ENCODE data around the gene SPEF2.
A peak's percentile ranks its signal among the peaks of the same experiment; 100 is the strongest.

SPEF2 gene

DNA sequence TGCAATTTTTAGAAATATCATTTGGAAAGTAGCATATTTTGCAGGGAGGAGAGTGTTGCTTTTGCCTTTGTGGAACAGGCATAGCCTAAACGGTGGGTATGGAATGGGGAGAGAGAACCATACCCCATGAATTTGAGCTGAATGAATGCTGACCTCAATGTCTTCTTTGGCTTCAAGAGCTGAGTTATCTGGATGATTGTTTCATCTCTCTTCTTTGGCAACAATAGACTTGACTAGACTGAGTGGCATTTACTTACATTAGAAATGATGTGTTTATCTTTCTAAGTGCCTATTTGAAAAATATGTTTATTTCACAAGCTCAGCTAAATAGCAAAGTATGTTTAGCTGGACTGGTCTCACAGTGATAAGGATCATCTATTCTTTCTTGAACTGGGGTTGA lies 42.8 kb downstream of the SPEF2 start:
- H3K4me3 ChIP-seq (ENCODE audit: low read depth, low read length) = no peak overlapping the region
- CTCF ChIA-PET = interaction anchor here (0.8 to 1.7 kb wide), 3 partner anchors 9 to 264 kb away, joined by 4 to 6 read pairs (median 4); no protein-coding TSS in a partner anchor
- no peak for TF ChIP-seq ZNF138 (tag by site-specific recombination; IDR thresholded peaks at IDR 0.05; ENCODE audit: borderline replicate concordance)
- TF ChIP-seq ZNF426 (tag by site-specific recombination; IDR thresholded peaks at IDR 0.05) = no peak
- TF ChIP-seq, protein P1, sequence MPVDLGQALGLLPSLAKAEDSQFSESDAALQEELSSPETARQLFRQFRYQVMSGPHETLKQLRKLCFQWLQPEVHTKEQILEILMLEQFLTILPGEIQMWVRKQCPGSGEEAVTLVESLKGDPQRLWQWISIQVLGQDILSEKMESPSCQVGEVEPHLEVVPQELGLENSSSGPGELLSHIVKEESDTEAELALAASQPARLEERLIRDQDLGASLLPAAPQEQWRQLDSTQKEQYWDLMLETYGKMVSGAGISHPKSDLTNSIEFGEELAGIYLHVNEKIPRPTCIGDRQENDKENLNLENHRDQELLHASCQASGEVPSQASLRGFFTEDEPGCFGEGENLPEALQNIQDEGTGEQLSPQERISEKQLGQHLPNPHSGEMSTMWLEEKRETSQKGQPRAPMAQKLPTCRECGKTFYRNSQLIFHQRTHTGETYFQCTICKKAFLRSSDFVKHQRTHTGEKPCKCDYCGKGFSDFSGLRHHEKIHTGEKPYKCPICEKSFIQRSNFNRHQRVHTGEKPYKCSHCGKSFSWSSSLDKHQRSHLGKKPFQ (tag by site-specific recombination; IDR thresholded peaks at IDR 0.05) = no peak
- no peak for TF ChIP-seq ZNF560 (tag by site-specific recombination; IDR thresholded peaks at IDR 0.05; ENCODE audit: borderline replicate concordance)
- no peak for TF ChIP-seq ZBTB44 (tag by site-specific recombination; IDR thresholded peaks at IDR 0.05)
- no peak for TF ChIP-seq ZEB2 (tag by site-specific recombination; IDR thresholded peaks at IDR 0.05)
- TF ChIP-seq, protein P2, sequence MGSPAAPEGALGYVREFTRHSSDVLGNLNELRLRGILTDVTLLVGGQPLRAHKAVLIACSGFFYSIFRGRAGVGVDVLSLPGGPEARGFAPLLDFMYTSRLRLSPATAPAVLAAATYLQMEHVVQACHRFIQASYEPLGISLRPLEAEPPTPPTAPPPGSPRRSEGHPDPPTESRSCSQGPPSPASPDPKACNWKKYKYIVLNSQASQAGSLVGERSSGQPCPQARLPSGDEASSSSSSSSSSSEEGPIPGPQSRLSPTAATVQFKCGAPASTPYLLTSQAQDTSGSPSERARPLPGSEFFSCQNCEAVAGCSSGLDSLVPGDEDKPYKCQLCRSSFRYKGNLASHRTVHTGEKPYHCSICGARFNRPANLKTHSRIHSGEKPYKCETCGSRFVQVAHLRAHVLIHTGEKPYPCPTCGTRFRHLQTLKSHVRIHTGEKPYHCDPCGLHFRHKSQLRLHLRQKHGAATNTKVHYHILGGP (tag by site-specific recombination; IDR thresholded peaks at IDR 0.05) = no peak
- TF ChIP-seq YY1 (tag by site-specific recombination; IDR thresholded peaks at IDR 0.05) = no peak
- no peak for TF ChIP-seq ZNF248 (tag by site-specific recombination; IDR thresholded peaks at IDR 0.05)
- no peak for TF ChIP-seq ZNF449 (tag by site-specific recombination; IDR thresholded peaks at IDR 0.05)
- H3K4me1 ChIP-seq (ENCODE audit: control insufficient read depth, insufficient read depth, low read length) = no peaks in the 10 kb centered on the region
- H3K27ac ChIP-seq (ENCODE audit: extremely low read depth, low read depth, low read length) = no peak overlapping the region
- POLR2A ChIA-PET = no interaction called here
- no peaks in the 10 kb centered on the region; the same call in 1 of the 2 replicates for H3K9me3 ChIP-seq (ENCODE audit: control insufficient read depth, insufficient read depth, low read depth, low read length)
- H3K36me3 ChIP-seq (ENCODE audit: control insufficient read depth in 2 of 2, insufficient read depth in 1 of 2, low read length in 2 of 2) = no peaks in the 10 kb centered on the region

- Histone ChIP-seq H3K4me3 (ENCODE audit: low read depth, low read length) (no peak overlapping the region), H3K36me3 (ENCODE audit: control insufficient read depth in 2 of 2, insufficient read depth in 1 of 2, low read length in 2 of 2) (no peaks in the 10 kb centered on the region), H3K27ac (ENCODE audit: extremely low read depth, low read depth, low read length) (no peak overlapping the region), H3K9me3 (ENCODE audit: control insufficient read depth, insufficient read depth, low read depth, low read length) (no peaks in the 10 kb centered on the region; the same call in 1 of the 2 replicates), H3K4me1 (ENCODE audit: control insufficient read depth, insufficient read depth, low read length) (no peaks in the 10 kb centered on the region)
- TF ChIP-seq PRDM1 (tag by site-specific recombination; IDR thresholded peaks at IDR 0.05) (peak; percentile 76), ZNF596 (tag by site-specific recombination; IDR thresholded peaks at IDR 0.05) (peak; percentile 72; the same call in 1 of the 2 replicates), ZBTB44 (tag by site-specific recombination; IDR thresholded peaks at IDR 0.05) (no peak), ZNF623 (tag by site-specific recombination; IDR thresholded peaks at IDR 0.05) (no peak)
- TF ChIP-seq, protein P3, sequence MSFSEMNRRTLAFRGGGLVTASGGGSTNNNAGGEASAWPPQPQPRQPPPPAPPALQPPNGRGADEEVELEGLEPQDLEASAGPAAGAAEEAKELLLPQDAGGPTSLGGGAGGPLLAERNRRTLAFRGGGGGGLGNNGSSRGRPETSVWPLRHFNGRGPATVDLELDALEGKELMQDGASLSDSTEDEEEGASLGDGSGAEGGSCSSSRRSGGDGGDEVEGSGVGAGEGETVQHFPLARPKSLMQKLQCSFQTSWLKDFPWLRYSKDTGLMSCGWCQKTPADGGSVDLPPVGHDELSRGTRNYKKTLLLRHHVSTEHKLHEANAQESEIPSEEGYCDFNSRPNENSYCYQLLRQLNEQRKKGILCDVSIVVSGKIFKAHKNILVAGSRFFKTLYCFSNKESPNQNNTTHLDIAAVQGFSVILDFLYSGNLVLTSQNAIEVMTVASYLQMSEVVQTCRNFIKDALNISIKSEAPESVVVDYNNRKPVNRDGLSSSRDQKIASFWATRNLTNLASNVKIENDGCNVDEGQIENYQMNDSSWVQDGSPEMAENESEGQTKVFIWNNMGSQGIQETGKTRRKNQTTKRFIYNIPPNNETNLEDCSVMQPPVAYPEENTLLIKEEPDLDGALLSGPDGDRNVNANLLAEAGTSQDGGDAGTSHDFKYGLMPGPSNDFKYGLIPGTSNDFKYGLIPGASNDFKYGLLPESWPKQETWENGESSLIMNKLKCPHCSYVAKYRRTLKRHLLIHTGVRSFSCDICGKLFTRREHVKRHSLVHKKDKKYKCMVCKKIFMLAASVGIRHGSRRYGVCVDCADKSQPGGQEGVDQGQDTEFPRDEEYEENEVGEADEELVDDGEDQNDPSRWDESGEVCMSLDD (tag by site-specific recombination; IDR thresholded peaks at IDR 0.05) = no peak
- ChIA-PET POLR2A (no interaction called here), CTCF (interaction anchor here (0.6 kb wide), 1 partner anchor 53 kb away, joined by 4 read pairs; no protein-coding TSS in a partner anchor)
Measured at GRCh38 chr5:35664584-35664983, 46.9 kb downstream of the SPEF2 start.

All from HEK293 (cell line).